GM12891 (cell line): ENCODE results near the gene BRPF1.

ENCODE experiments used
- POLR2A ChIP-seq: IDR thresholded peaks from 2 replicates; pipeline ENCODE4 v1.6.1; 2011; ENCODE audit warnings: low read depth, low read length, control low read depth
- SPI1 ChIP-seq: IDR thresholded peaks from 2 replicates; pipeline ENCODE4 v1.6.1; 2011; ENCODE audit warnings: low read depth, low read length, control low read depth

- TF ChIP-seq SPI1 (no peak), POLR2A (no peak)
Measured at GRCh38 chr3:9769426-9770275, 38.1 kb downstream of the BRPF1 start, which contains the start of gene CAMK1.
